ENCODE measurements around the gene PARN. TPM values are rescaled to one million over a fixed set of nuclear protein-coding genes. Genes with fewer than 3 reads are reported as not detected.

Gene PARN
- total RNA-seq, 1 experiment from 2014 or later: 42.5 TPM

GRCh38 chr16:14407786-14408399 is 222.2 kb downstream of the PARN start:
- ATAC-seq: no peak
- Histone ChIP-seq H4K20me1 (ENCODE audit: insufficient read depth) (no peaks in the 10 kb centered on the region), H3K36me3 (ENCODE audit: control insufficient read depth in 1 of 2, insufficient read depth in 2 of 2, low read length in 2 of 2) (no peaks in the 10 kb centered on the region), H3K27me3 (ENCODE audit: insufficient read depth, low read length) (no peaks in the 10 kb centered on the region), H3K27ac (ENCODE audit: low read depth, low read length) (no peak overlapping the region), H3K79me2 (ENCODE audit: insufficient read depth, low read length) (no peaks in the 10 kb centered on the region), H3K9me2 (ENCODE audit: insufficient read depth) (no peaks in the 10 kb centered on the region), H2AFZ (ENCODE audit: low read depth, low read length, poor library complexity, severe bottlenecking) (no peak overlapping the region), H3K9ac (ENCODE audit: low read length) (no peak overlapping the region), H3K4me1 (ENCODE audit: control insufficient read depth in 1 of 2, insufficient read depth in 2 of 2, low read length in 2 of 2) (peaks cover 16 to 30% of the 10 kb centered on the region in 2 experiments), H3K9me3 (ENCODE audit: control insufficient read depth in 1 of 2, insufficient read depth in 1 of 2, low read depth in 1 of 2, low read length in 2 of 2) (no peaks in the 10 kb centered on the region), H3K4me3 (replicated peaks in 1 of 2; ENCODE audit: low read depth in 1 of 2, low read length in 2 of 2) (no peak overlapping the region), H3K4me2 (ENCODE audit: low read length) (no peak overlapping the region)
- no peak for DNase-seq (ENCODE audit: low read depth, low spot score)
- no peak for TF ChIP-seq YY1 (IDR thresholded peaks at IDR 0.05; ENCODE audit: extremely low read depth, insufficient replicate concordance, low read depth, low read length)
- no peak for TF ChIP-seq ZNF274 (IDR thresholded peaks at IDR 0.05; ENCODE audit: low read depth, low read length)
- no peak for TF ChIP-seq POLR2A (IDR thresholded peaks at IDR 0.05; ENCODE audit: borderline replicate concordance, extremely low read depth, insufficient read depth, insufficient read length)
- no peak for TF ChIP-seq ZFX (IDR thresholded peaks at IDR 0.05)
- TF ChIP-seq CBX3 (IDR thresholded peaks at IDR 0.05; ENCODE audit: low read depth): no peak
- TF ChIP-seq RAD21 (IDR thresholded peaks at IDR 0.05; ENCODE audit: low read depth): no peak
- TF ChIP-seq ELF1 (IDR thresholded peaks at IDR 0.05; ENCODE audit: borderline replicate concordance, low read depth): no peak
- TF ChIP-seq REST (IDR thresholded peaks at IDR 0.05; ENCODE audit: low read depth): no peak
- TF ChIP-seq EZH2phosphoT487 (IDR thresholded peaks at IDR 0.05; ENCODE audit: borderline replicate concordance): no peak
- no peak for TF ChIP-seq FOSL1 (IDR thresholded peaks at IDR 0.05; ENCODE audit: low read depth)
- TF ChIP-seq JUND (IDR thresholded peaks at IDR 0.05): no peak
- TF ChIP-seq SP1 (IDR thresholded peaks at IDR 0.05; ENCODE audit: low read depth): no peak
- TF ChIP-seq ZBTB33 (IDR thresholded peaks at IDR 0.05; ENCODE audit: extremely low read depth, insufficient replicate concordance, low read length): no peak
- no peak for TF ChIP-seq POLR2AphosphoS5 (IDR thresholded peaks at IDR 0.05; ENCODE audit: low read depth, low read length)
- RAD21 ChIA-PET (ENCODE audit: low non-redundant PET in 1 of 2, low total read pairs in 2 of 2, uncharacterized antibody in 2 of 2, unreplicated experiment in 2 of 2): no interaction called here
- CTCF ChIA-PET: no interaction called here
- POLR2A ChIA-PET: no interaction called here
- intact Hi-C loops (cut with micrococcal nuclease): no loop called here
- BruUV-seq (replicated peaks): no TSS peak
